Measurements from ENCODE around the gene SSU72.
"Not testable (repeated sequence)": the region's sequence is repeated elsewhere in the genome, so short reads cannot be mapped to it uniquely, and the experiment has no call there.

The SSU72 gene

GRCh38 chr1:1526476-1526875 is 48.2 kb downstream of the SSU72 start:
- not testable (repeated sequence) for H3K4me1 ChIP-seq (ENCODE audit: insufficient read depth, low read length); H3K9me3 ChIP-seq (ENCODE audit: insufficient read depth, low read depth, low read length); H3K27ac ChIP-seq (ENCODE audit: low read length); H3K27me3 ChIP-seq (ENCODE audit: insufficient read depth, low read length); H3K9ac ChIP-seq (ENCODE audit: low read depth, low read length); H3K4me3 ChIP-seq (ENCODE audit: low read length)
- peaks cover 25% of the 10 kb centered on the region for H3K36me3 ChIP-seq (ENCODE audit: insufficient read depth, low read depth, low read length)

- not testable (repeated sequence) for H3K4me1 ChIP-seq (ENCODE audit: insufficient read depth, low read length); H3K4me3 ChIP-seq (ENCODE audit: low read length)
- H3K36me3 ChIP-seq (ENCODE audit: insufficient read depth, low read depth, low read length) = peaks cover 25% of the 10 kb centered on the region
These were observed 49.8 kb downstream of the SSU72 start for GRCh38 chr1:1524750-1525383.

GRCh38 chr1:1523651-1524050 is 51.0 kb downstream of the SSU72 start:
- H3K9ac ChIP-seq (ENCODE audit: low read depth, low read length); H3K4me3 ChIP-seq (ENCODE audit: low read length); H3K4me1 ChIP-seq (ENCODE audit: insufficient read depth, low read length); H3K27me3 ChIP-seq (ENCODE audit: insufficient read depth, low read length); H3K27ac ChIP-seq (ENCODE audit: low read length); H3K9me3 ChIP-seq (ENCODE audit: insufficient read depth, low read depth, low read length): not testable (repeated sequence)
- H3K36me3 ChIP-seq (ENCODE audit: insufficient read depth, low read depth, low read length) = peaks cover 13% of the 10 kb centered on the region

More at GRCh38 chr1:1524750-1525383, 49.8 kb downstream of the SSU72 start:
- not testable (repeated sequence) for H3K9me3 ChIP-seq (ENCODE audit: insufficient read depth, low read depth, low read length); H3K27me3 ChIP-seq (ENCODE audit: insufficient read depth, low read length); H3K27ac ChIP-seq (ENCODE audit: low read length); H3K9ac ChIP-seq (ENCODE audit: low read depth, low read length)

GRCh38 chr1:1523226-1523625 is 51.4 kb downstream of the SSU72 start:
- H3K4me3 ChIP-seq (ENCODE audit: low read length); H3K4me1 ChIP-seq (ENCODE audit: insufficient read depth, low read length); H3K27ac ChIP-seq (ENCODE audit: low read length); H3K27me3 ChIP-seq (ENCODE audit: insufficient read depth, low read length); H3K9me3 ChIP-seq (ENCODE audit: insufficient read depth, low read depth, low read length); H3K9ac ChIP-seq (ENCODE audit: low read depth, low read length): not testable (repeated sequence)
- peaks cover 11% of the 10 kb centered on the region for H3K36me3 ChIP-seq (ENCODE audit: insufficient read depth, low read depth, low read length)

- H3K27me3 ChIP-seq (ENCODE audit: insufficient read depth, low read length); H3K4me3 ChIP-seq (ENCODE audit: low read length); H3K9me3 ChIP-seq (ENCODE audit: insufficient read depth, low read depth, low read length); H3K9ac ChIP-seq (ENCODE audit: low read depth, low read length); H3K27ac ChIP-seq (ENCODE audit: low read length); H3K4me1 ChIP-seq (ENCODE audit: insufficient read depth, low read length): not testable (repeated sequence)
- H3K36me3 ChIP-seq (ENCODE audit: insufficient read depth, low read depth, low read length) = peaks cover 17% of the 10 kb centered on the region
These were observed 52.1 kb downstream of the SSU72 start for GRCh38 chr1:1522536-1522935.

- Histone ChIP-seq H3K36me3 (ENCODE audit: insufficient read depth, low read depth, low read length) (peaks cover 22% of the 10 kb centered on the region), H3K4me1 (ENCODE audit: insufficient read depth, low read length) (no peaks in the 10 kb centered on the region), H3K9ac (ENCODE audit: low read depth, low read length) (no peak overlapping the region), H3K4me3 (ENCODE audit: low read length) (no peak overlapping the region), H3K9me3 (ENCODE audit: insufficient read depth, low read depth, low read length) (no peaks in the 10 kb centered on the region), H3K27ac (ENCODE audit: low read length) (no peak overlapping the region), H3K27me3 (ENCODE audit: insufficient read depth, low read length) (no peaks in the 10 kb centered on the region)
These were observed 53.3 kb downstream of the SSU72 start for GRCh38 chr1:1521331-1521730.

GRCh38 chr1:1519805-1520505 is 54.7 kb downstream of the SSU72 start:
- not testable (repeated sequence) for H3K4me3 ChIP-seq (ENCODE audit: low read length); H3K9me3 ChIP-seq (ENCODE audit: insufficient read depth, low read depth, low read length); H3K27ac ChIP-seq (ENCODE audit: low read length); H3K27me3 ChIP-seq (ENCODE audit: insufficient read depth, low read length); H3K4me1 ChIP-seq (ENCODE audit: insufficient read depth, low read length); H3K9ac ChIP-seq (ENCODE audit: low read depth, low read length)
- H3K36me3 ChIP-seq (ENCODE audit: insufficient read depth, low read depth, low read length) = peaks cover 18% of the 10 kb centered on the region

GRCh38 chr1:1518621-1519007 is 56.0 kb downstream of the SSU72 start:
- not testable (repeated sequence) for H3K27me3 ChIP-seq (ENCODE audit: insufficient read depth, low read length); H3K4me3 ChIP-seq (ENCODE audit: low read length); H3K4me1 ChIP-seq (ENCODE audit: insufficient read depth, low read length); H3K9ac ChIP-seq (ENCODE audit: low read depth, low read length); H3K9me3 ChIP-seq (ENCODE audit: insufficient read depth, low read depth, low read length); H3K27ac ChIP-seq (ENCODE audit: low read length)
- peaks cover 18% of the 10 kb centered on the region for H3K36me3 ChIP-seq (ENCODE audit: insufficient read depth, low read depth, low read length)

GRCh38 chr1:1517973-1518620 is 56.6 kb downstream of the SSU72 start:
- peaks cover 18% of the 10 kb centered on the region for H3K36me3 ChIP-seq (ENCODE audit: insufficient read depth, low read depth, low read length)
- no peak overlapping the region for H3K4me3 ChIP-seq (ENCODE audit: low read length)
- no peaks in the 10 kb centered on the region for H3K27me3 ChIP-seq (ENCODE audit: insufficient read depth, low read length)
- no peaks in the 10 kb centered on the region for H3K9me3 ChIP-seq (ENCODE audit: insufficient read depth, low read depth, low read length)
- no peak overlapping the region for H3K27ac ChIP-seq (ENCODE audit: low read length)
- H3K4me1 ChIP-seq (ENCODE audit: insufficient read depth, low read length) = no peaks in the 10 kb centered on the region
- H3K9ac ChIP-seq (ENCODE audit: low read depth, low read length) = no peak overlapping the region

GRCh38 chr1:1516923-1517322 is 57.7 kb downstream of the SSU72 start:
- H3K9me3 ChIP-seq (ENCODE audit: insufficient read depth, low read depth, low read length); H3K27me3 ChIP-seq (ENCODE audit: insufficient read depth, low read length); H3K4me3 ChIP-seq (ENCODE audit: low read length); H3K4me1 ChIP-seq (ENCODE audit: insufficient read depth, low read length); H3K9ac ChIP-seq (ENCODE audit: low read depth, low read length); H3K27ac ChIP-seq (ENCODE audit: low read length): not testable (repeated sequence)
- H3K36me3 ChIP-seq (ENCODE audit: insufficient read depth, low read depth, low read length) = peaks cover 18% of the 10 kb centered on the region

GRCh38 chr1:1514376-1514775 is 60.3 kb downstream of the SSU72 start:
- not testable (repeated sequence) for H3K4me1 ChIP-seq (ENCODE audit: insufficient read depth, low read length); H3K4me3 ChIP-seq (ENCODE audit: low read length); H3K9me3 ChIP-seq (ENCODE audit: insufficient read depth, low read depth, low read length); H3K9ac ChIP-seq (ENCODE audit: low read depth, low read length); H3K27me3 ChIP-seq (ENCODE audit: insufficient read depth, low read length); H3K27ac ChIP-seq (ENCODE audit: low read length)
- peaks cover 13% of the 10 kb centered on the region for H3K36me3 ChIP-seq (ENCODE audit: insufficient read depth, low read depth, low read length)

GRCh38 chr1:1513675-1514074 is 61.0 kb downstream of the SSU72 start:
- H3K9ac ChIP-seq (ENCODE audit: low read depth, low read length); H3K4me1 ChIP-seq (ENCODE audit: insufficient read depth, low read length): not testable (repeated sequence)

More at GRCh38 chr1:1513675-1514074, 61.0 kb downstream of the SSU72 start:
- not testable (repeated sequence) for H3K27ac ChIP-seq (ENCODE audit: low read length); H3K4me3 ChIP-seq (ENCODE audit: low read length); H3K9me3 ChIP-seq (ENCODE audit: insufficient read depth, low read depth, low read length); H3K27me3 ChIP-seq (ENCODE audit: insufficient read depth, low read length)
- peaks cover 13% of the 10 kb centered on the region for H3K36me3 ChIP-seq (ENCODE audit: insufficient read depth, low read depth, low read length)
